ENCODE measurements around the gene PTBP1. TPM values are rescaled to one million over a fixed set of nuclear protein-coding genes. Genes with fewer than 3 reads are reported as not detected.

The PTBP1 gene
- total and polyA plus RNA-seq, 9 of the 15 experiments (the other 6 are each of a cell fraction or from before 2014, with no cell fraction given): 14.0 to 759 (median 234) TPM

GRCh38 chr19:772063-772462 is 25.2 kb upstream of the PTBP1 start (continued):
- no peak for TF ChIP-seq MAZ (CRISPR knock-in tag; conservative IDR thresholded peaks at IDR 0.05 in 1 of 2, IDR thresholded peaks at IDR 0.05 in 1 of 2)
- no peak for TF ChIP-seq ZNF785 (CRISPR knock-in tag; IDR thresholded peaks at IDR 0.05)
- TF ChIP-seq FOXK1 (CRISPR knock-in tag; IDR thresholded peaks at IDR 0.05; ENCODE audit: borderline replicate concordance): no peak
- TF ChIP-seq KAT8 (IDR thresholded peaks at IDR 0.05; ENCODE audit: low read depth): no peak
- TF ChIP-seq MIER1 (IDR thresholded peaks at IDR 0.05; ENCODE audit: low read depth): no peak
- no peak for TF ChIP-seq NFYB (IDR thresholded peaks at IDR 0.05; ENCODE audit: extremely low read depth, insufficient read length)
- no peak for TF ChIP-seq NCOA2 (IDR thresholded peaks at IDR 0.05; ENCODE audit: partially characterized antibody in 2 of 2)
- no peak for TF ChIP-seq ARID4B (CRISPR knock-in tag; IDR thresholded peaks at IDR 0.05)
- no peak for TF ChIP-seq ZNF3 (CRISPR knock-in tag; IDR thresholded peaks at IDR 0.05)
- no peak for TF ChIP-seq BCL6 (CRISPR knock-in tag; IDR thresholded peaks at IDR 0.05)
- TF ChIP-seq CSDE1 (IDR thresholded peaks at IDR 0.05): no peak
- TF ChIP-seq DIDO1 (tag; IDR thresholded peaks at IDR 0.05; ENCODE audit: low read depth): no peak
- no peak for TF ChIP-seq SMAD3 (CRISPR knock-in tag; conservative IDR thresholded peaks at IDR 0.05)
- no peak for TF ChIP-seq NR1H2 (CRISPR knock-in tag; IDR thresholded peaks at IDR 0.05)
- no peak for TF ChIP-seq LARP7 (IDR thresholded peaks at IDR 0.05)
- no peak for TF ChIP-seq SNIP1 (IDR thresholded peaks at IDR 0.05; ENCODE audit: low read depth)
- peak; percentile 52; the same call in 1 of the 2 replicates for TF ChIP-seq SMARCA5 (IDR thresholded peaks at IDR 0.05)
- no peak for TF ChIP-seq ZNF707 (CRISPR knock-in tag; conservative IDR thresholded peaks at IDR 0.05)
- peak; percentile 71 for TF ChIP-seq RBM25 (IDR thresholded peaks at IDR 0.05; ENCODE audit: low read depth, low read length, severe bottlenecking)
- TF ChIP-seq RB1 (IDR thresholded peaks at IDR 0.05; ENCODE audit: low read depth): no peak
- no peak for TF ChIP-seq ZNF444 (CRISPR knock-in tag; IDR thresholded peaks at IDR 0.05)
- peak; percentile 40; the same call in 1 of the 2 replicates for TF ChIP-seq BCOR (IDR thresholded peaks at IDR 0.05)

All from K562 (cell line).